GM23338 (cell line): ENCODE data around the gene HS3ST6. TPM values are rescaled to one million over a fixed set of nuclear protein-coding genes. Genes with fewer than 3 reads are reported as not detected.

ENCODE experiments used
- ATAC-seq: fragments of 200-7000 bp; cut with Tn5 transposase; 3 replicates; pipeline ENCODE4 v1.9.1; 2020
- DNase-seq: peaks from one replicate; pipeline ENCODE4 v3.0.0-alpha.2; 2015; ENCODE audit warnings: low spot score
- H2AFZ ChIP-seq: fragments of 200-600 bp; sonication (generic); 2 replicates; pipeline ENCODE4 v1.8.0; 2016; ENCODE audit warnings: antibody characterized with exemption, mild to moderate bottlenecking, moderate library complexity
- H3F3A ChIP-seq: fragments of 200-600 bp; sonication (generic); replicated peaks from 2 replicates; pipeline ENCODE4 v1.8.0; 2017; ENCODE audit warnings: antibody characterized with exemption, mixed run types, low read depth
- H3K27ac ChIP-seq: fragments of 200-600 bp; sonication (generic); 2 replicates; pipeline ENCODE4 v1.6.1; 2016; ENCODE audit warnings: low read depth
- H3K27me3 ChIP-seq: fragments of 200-600 bp; sonication (generic); 2 replicates; pipeline ENCODE4 v1.8.0; 2016; ENCODE audit warnings: mild to moderate bottlenecking, mixed run types, moderate library complexity; ENCODE audit not compliant: insufficient read depth
- H3K36me3 ChIP-seq: fragments of 200-600 bp; sonication (generic); 2 replicates; pipeline ENCODE4 v1.8.0; 2016; ENCODE audit warnings: mild to moderate bottlenecking; ENCODE audit not compliant: insufficient read depth
- H3K4me1 ChIP-seq: fragments of 200-600 bp; sonication (generic); 2 replicates; pipeline ENCODE4 v1.8.0; 2016; ENCODE audit warnings: mild to moderate bottlenecking, moderate library complexity; ENCODE audit not compliant: insufficient read depth
- H3K4me2 ChIP-seq: fragments of 200-600 bp; sonication (generic); 2 replicates; pipeline ENCODE4 v1.7.1; 2017; ENCODE audit warnings: mixed run types
- H3K4me3 ChIP-seq: fragments of 200-600 bp; sonication (generic); 2 replicates; pipeline ENCODE4 v1.6.1; 2016; ENCODE audit warnings: mixed run types
- H3K79me2 ChIP-seq: fragments of 200-600 bp; sonication (generic); replicated peaks from 2 replicates; pipeline ENCODE4 v1.8.0; 2017; ENCODE audit warnings: mild to moderate bottlenecking; ENCODE audit not compliant: insufficient read depth
- H3K9me2 ChIP-seq: fragments of 200-600 bp; sonication (generic); 2 replicates; pipeline ENCODE4 v1.8.0; 2017; ENCODE audit not compliant: insufficient read depth
- H4K20me1 ChIP-seq: fragments of 200-600 bp; sonication (generic); replicated peaks from 2 replicates; pipeline ENCODE4 v1.8.0; 2017; ENCODE audit warnings: mild to moderate bottlenecking; ENCODE audit not compliant: insufficient read depth
- H3K27ac Mint-ChIP-seq: 2 replicates; pipeline ENCODE4 v1.8.0; 2020; ENCODE audit warnings: inconsistent platforms, mild to moderate bottlenecking, moderate library complexity, mixed read lengths
- H3K27me3 Mint-ChIP-seq: 3 replicates; pipeline ENCODE4 v1.8.0; 2022; ENCODE audit warnings: low read depth, mild to moderate bottlenecking, moderate library complexity, mixed read lengths, inconsistent platforms; ENCODE audit not compliant: insufficient read depth, poor library complexity
- H3K36me3 Mint-ChIP-seq: 3 replicates; pipeline ENCODE4 v1.8.0; 2021; ENCODE audit warnings: low read depth, mild to moderate bottlenecking, inconsistent platforms, moderate library complexity, mixed read lengths
- H3K4me1 Mint-ChIP-seq: 3 replicates; pipeline ENCODE4 v1.8.0; 2020; ENCODE audit warnings: mild to moderate bottlenecking, inconsistent platforms, mixed read lengths
- H3K4me3 Mint-ChIP-seq: 3 replicates; pipeline ENCODE4 v1.8.0; 2021; ENCODE audit warnings: moderate library complexity, mild to moderate bottlenecking, inconsistent platforms, mixed read lengths
- H3K9me3 Mint-ChIP-seq: 3 replicates; pipeline ENCODE4 v1.8.0; 2020; ENCODE audit warnings: moderate library complexity, mild to moderate bottlenecking, inconsistent platforms, mixed read lengths
- ETS1 ChIP-seq: IDR thresholded peaks from 2 replicates; pipeline ENCODE4 v1.6.1; 2016; ENCODE audit warnings: antibody characterized with exemption
- EZH2 ChIP-seq: fragments of 200-600 bp; sonication (generic); IDR thresholded peaks from one replicate; pipeline ENCODE4 v1.8.0; 2017; ENCODE audit warnings: antibody characterized with exemption, mild to moderate bottlenecking, low read depth; ENCODE audit not compliant: unreplicated experiment
- EZH2phosphoT487 ChIP-seq: fragments of 200-600 bp; sonication (generic); IDR thresholded peaks from one replicate; pipeline ENCODE4 v1.8.1; 2018; ENCODE audit warnings: antibody characterized with exemption; ENCODE audit not compliant: unreplicated experiment
- JUNB ChIP-seq: IDR thresholded peaks from one replicate; pipeline ENCODE4 v1.6.1; 2016; ENCODE audit warnings: antibody characterized with exemption; ENCODE audit not compliant: unreplicated experiment
- NANOG ChIP-seq: IDR thresholded peaks from 2 replicates; pipeline ENCODE4 v1.6.1; 2016; ENCODE audit warnings: antibody characterized with exemption, borderline replicate concordance
- POLR2AphosphoS5 ChIP-seq: IDR thresholded peaks from 2 replicates; pipeline ENCODE4 v1.6.1; 2016; ENCODE audit warnings: antibody characterized with exemption, low read depth
- REST ChIP-seq: IDR thresholded peaks from one replicate; pipeline ENCODE4 v1.6.1; 2018; ENCODE audit warnings: antibody characterized with exemption; ENCODE audit not compliant: unreplicated experiment
- ZNF114 ChIP-seq: fragments of 250-450 bp; sonication (Bioruptor Pico); IDR thresholded peaks from 2 replicates; pipeline ENCODE4 v1.5.0; 2020; ENCODE audit warnings: mild to moderate bottlenecking, moderate library complexity
- ZNF331 ChIP-seq: fragments of 250-450 bp; sonication (Bioruptor Pico); IDR thresholded peaks from 2 replicates; pipeline ENCODE4 v1.5.0; 2020; ENCODE audit warnings: low read depth, mild to moderate bottlenecking, moderate library complexity
- polyA plus RNA-seq: library from polyadenylated mRNA; unstranded; fragments of >200 nt; fragmentation: Nextera tagmentation; extraction: Ambion mirVana; gene quantifications from 2 replicates; pipeline ENCODE4 v1.2.1, GENCODE V29; 2016
- total RNA-seq: library from RNA; depleted of rRNA; stranded (reverse); fragments of >200 nt; shearing (Covaris generic); gene quantifications from 2 replicates; pipeline ENCODE4 v1.2.3, GENCODE V29; 2014
- TF ChIP-seq, protein P1 (sequence below), 2 experiments: fragments of 200-600 bp in 1 of 2; sonication (generic) in 1 of 2; conservative IDR thresholded peaks; 2 replicates each; pipeline versions ENCODE4 v1.5.1 to v1.6.1; 2016 to 2017; ENCODE audit warnings: antibody characterized with exemption in 2 of 2, low read depth in 2 of 2, mild to moderate bottlenecking in 2 of 2, moderate library complexity in 1 of 2

HS3ST6 gene
- total and polyA plus RNA-seq, 2 experiments from 2014 or later: 0.21 TPM; not detected in 1

DNA sequence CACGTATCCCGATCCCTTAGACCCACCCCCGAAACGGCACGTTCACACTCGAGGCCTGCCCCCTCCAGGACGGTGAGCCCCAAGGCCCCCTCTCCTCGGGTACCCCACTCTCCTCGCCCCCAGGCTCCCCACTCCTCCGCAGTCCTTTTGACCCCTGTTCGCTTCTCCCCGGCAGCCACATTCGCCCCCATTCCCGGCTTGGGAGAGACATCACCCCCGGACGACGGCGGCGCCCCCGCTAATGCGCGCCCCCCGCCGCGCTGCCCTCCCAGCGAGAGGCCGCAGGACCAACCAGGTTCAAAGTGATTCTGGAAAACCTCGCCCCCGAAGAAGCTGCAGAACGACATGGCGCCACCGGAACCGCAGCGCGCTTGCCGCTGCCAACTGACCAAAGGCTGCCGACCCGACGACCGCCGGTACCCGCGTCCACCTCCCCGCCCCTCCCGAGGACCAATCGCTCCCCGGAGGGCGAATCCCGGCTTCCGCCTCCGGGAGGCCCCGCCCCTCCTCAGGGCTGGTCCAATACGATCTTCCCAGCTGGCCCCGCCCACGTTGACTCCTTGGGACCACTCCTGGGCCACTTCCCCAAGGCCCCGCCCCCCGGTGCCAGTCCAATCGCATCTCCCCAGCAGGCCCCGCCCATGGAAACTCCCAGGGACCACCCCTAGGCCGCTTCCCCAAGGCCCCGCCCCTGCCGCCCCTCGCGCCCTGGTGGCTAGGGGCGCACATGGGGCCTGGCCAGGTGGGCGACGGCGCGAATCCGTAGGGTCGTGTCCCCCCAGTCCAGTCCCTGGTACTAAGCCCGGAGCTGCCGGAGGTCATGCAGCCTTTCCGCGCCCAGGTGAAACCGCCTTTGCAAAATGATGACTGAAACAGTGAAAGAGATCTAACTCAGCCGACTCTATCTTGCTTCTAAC is 24.9 kb upstream of the HS3ST6 start, which contains the start of gene MSRB1:
Gene MSRB1, minus strand, starts transcription at position 390 of the 917 bp plus-strand sequence. Its CDS starts 43 bp downstream, at position 347.
- Histone ChIP-seq H3K27me3 (no peaks in the 10 kb centered on the region), H3K4me2 (peak within 1 kb of the TSS; percentile 93), H3F3A (0 out of 2 replicates have a peak, but pooled peaks cover 10% of the 10 kb centered on the region), H2AFZ (peak within 1 kb of the TSS; percentile 98), H4K20me1 (no peaks in the 10 kb centered on the region; the same call in 1 of the 2 replicates), H3K36me3 (no peaks in the 10 kb centered on the region), H3K27ac (no peak within 1 kb of the TSS), H3K9me2 (no peaks in the 10 kb centered on the region), H3K4me3 (peak within 1 kb of the TSS; percentile 97), H3K4me1 (peaks cover 15% of the 10 kb centered on the region; the same call in 1 of the 2 replicates), H3K79me2 (no peaks in the 10 kb centered on the region)
- Mint-ChIP-seq H3K9me3 (no peaks in the 10 kb centered on the region), H3K27ac (no peak within 1 kb of the TSS), H3K27me3 (peaks cover 14% of the 10 kb centered on the region), H3K4me1 (peaks cover 20% of the 10 kb centered on the region), H3K4me3 (peak within 1 kb of the TSS; percentile 85), H3K36me3 (peaks cover 13% of the 10 kb centered on the region)
- ATAC-seq (peak; percentile 79), DNase-seq (peak; percentile 100)
- no peak for TF ChIP-seq EZH2
- peak; percentile 94 for TF ChIP-seq POLR2AphosphoS5
- no peak for TF ChIP-seq ETS1
- TF ChIP-seq, protein P1, sequence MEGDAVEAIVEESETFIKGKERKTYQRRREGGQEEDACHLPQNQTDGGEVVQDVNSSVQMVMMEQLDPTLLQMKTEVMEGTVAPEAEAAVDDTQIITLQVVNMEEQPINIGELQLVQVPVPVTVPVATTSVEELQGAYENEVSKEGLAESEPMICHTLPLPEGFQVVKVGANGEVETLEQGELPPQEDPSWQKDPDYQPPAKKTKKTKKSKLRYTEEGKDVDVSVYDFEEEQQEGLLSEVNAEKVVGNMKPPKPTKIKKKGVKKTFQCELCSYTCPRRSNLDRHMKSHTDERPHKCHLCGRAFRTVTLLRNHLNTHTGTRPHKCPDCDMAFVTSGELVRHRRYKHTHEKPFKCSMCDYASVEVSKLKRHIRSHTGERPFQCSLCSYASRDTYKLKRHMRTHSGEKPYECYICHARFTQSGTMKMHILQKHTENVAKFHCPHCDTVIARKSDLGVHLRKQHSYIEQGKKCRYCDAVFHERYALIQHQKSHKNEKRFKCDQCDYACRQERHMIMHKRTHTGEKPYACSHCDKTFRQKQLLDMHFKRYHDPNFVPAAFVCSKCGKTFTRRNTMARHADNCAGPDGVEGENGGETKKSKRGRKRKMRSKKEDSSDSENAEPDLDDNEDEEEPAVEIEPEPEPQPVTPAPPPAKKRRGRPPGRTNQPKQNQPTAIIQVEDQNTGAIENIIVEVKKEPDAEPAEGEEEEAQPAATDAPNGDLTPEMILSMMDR (conservative IDR thresholded peaks at IDR 0.05; ENCODE audit: low read depth in 2 of 2): 0 out of 4 replicates have a peak, but pooled peaks of 1 of the 2 experiments have one; percentile 4
- no peak for TF ChIP-seq EZH2phosphoT487
- TF ChIP-seq ZNF114: no peak
- peak; percentile 24 for TF ChIP-seq REST
- TF ChIP-seq JUNB: no peak
- no peak for TF ChIP-seq NANOG
- TF ChIP-seq ZNF331: no peak
